ENCODE results near the gene CD9.

Gene CD9

GRCh38 chr12:6241495-6241894 is 41.3 kb downstream of the CD9 start:
- H2BK5ac ChIP-seq (ENCODE audit: low read length) = no peak overlapping the region
- WGBS, 2 donors (ENCODE audit: extremely low coverage in 2 of 2, insufficient read length in 2 of 2, insufficient replicate concordance in 1 of 2) = no CpG with 5 or more reads among the region's 7 CpGs
- no peak overlapping the region for H2BK12ac ChIP-seq (ENCODE audit: low read length)
- DNase-seq (ENCODE audit: low spot score) = no peak
- no peaks in the 10 kb centered on the region for H3K36me3 ChIP-seq (replicated peaks in 1 of 2; ENCODE audit: control insufficient read depth in 2 of 2, insufficient read depth in 2 of 2, low read length in 2 of 2)
- no peaks in the 10 kb centered on the region for H3K9me3 ChIP-seq (replicated peaks in 1 of 2; ENCODE audit: control insufficient read depth in 2 of 2, insufficient read depth in 1 of 2, low read depth in 1 of 2, low read length in 2 of 2)
- no peak overlapping the region for H2BK120ac ChIP-seq (ENCODE audit: low read depth, low read length)
- H3K27me3 ChIP-seq (ENCODE audit: control insufficient read depth in 3 of 3, insufficient read depth in 3 of 3, low read depth in 1 of 3, low read length in 3 of 3) = no peaks in the 10 kb centered on the region
- H3K4ac ChIP-seq (ENCODE audit: low read length) = no peak overlapping the region
- H2AK5ac ChIP-seq (ENCODE audit: low read depth, low read length) = no peak overlapping the region
- no peak overlapping the region for H3K9ac ChIP-seq (ENCODE audit: low read depth, low read length, poor library complexity)
- H2BK15ac ChIP-seq (ENCODE audit: low read length) = no peak overlapping the region
- no peak overlapping the region for H2AFZ ChIP-seq (ENCODE audit: low read length)
- no peak overlapping the region for H3K4me3 ChIP-seq (ENCODE audit: low read length in 2 of 2)
- H3K4me1 ChIP-seq (ENCODE audit: control insufficient read depth in 2 of 2, insufficient read depth in 1 of 2, low read depth in 1 of 2, low read length in 2 of 2) = no peaks in the 10 kb centered on the region
- no peak overlapping the region for H3K18ac ChIP-seq (ENCODE audit: low read length)
- H3K27ac ChIP-seq (replicated peaks; ENCODE audit: low read length) = no peak overlapping the region
- no peak overlapping the region for H4K91ac ChIP-seq (ENCODE audit: low read depth, low read length, poor library complexity)
- no peak overlapping the region for H3K14ac ChIP-seq (ENCODE audit: low read length)
- H3K4me2 ChIP-seq (ENCODE audit: insufficient read depth, low read length, poor library complexity, severe bottlenecking) = no peak overlapping the region
- H4K8ac ChIP-seq (ENCODE audit: low read depth, low read length) = no peak overlapping the region
- no peaks in the 10 kb centered on the region for H3K79me1 ChIP-seq (ENCODE audit: low read depth, low read length)
- H3K23ac ChIP-seq (ENCODE audit: low read depth, low read length, poor library complexity) = no peak overlapping the region

DNA sequence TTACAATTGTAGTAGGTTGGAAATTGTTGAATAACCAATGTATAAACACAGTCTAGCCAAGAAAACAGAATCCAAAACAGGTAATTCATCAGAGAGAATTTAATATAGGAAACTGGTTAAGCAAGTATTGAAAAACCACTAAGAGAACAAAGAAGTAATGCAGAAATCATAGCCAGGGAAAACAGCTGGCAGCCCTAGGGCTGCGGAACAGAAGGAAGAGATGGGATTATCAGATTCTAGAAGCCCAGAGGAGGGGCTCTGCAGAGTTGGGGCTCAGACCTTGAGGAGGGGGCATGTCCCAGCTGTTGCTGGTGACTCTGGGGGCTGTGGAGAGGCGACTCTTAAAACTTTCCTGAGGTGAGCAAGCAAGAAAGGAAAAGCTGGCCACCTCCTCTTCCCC is 49.4 kb downstream of the CD9 start:
- Histone ChIP-seq H3K79me1 (ENCODE audit: low read depth, low read length) (no peaks in the 10 kb centered on the region), H3K4ac (ENCODE audit: low read length) (no peak overlapping the region), H4K91ac (ENCODE audit: low read depth, low read length, poor library complexity) (no peak overlapping the region), H2AFZ (ENCODE audit: low read length) (no peak overlapping the region), H3K9me3 (replicated peaks in 1 of 2; ENCODE audit: control insufficient read depth in 2 of 2, insufficient read depth in 1 of 2, low read depth in 1 of 2, low read length in 2 of 2) (no peaks in the 10 kb centered on the region), H2BK5ac (ENCODE audit: low read length) (no peak overlapping the region), H3K4me2 (ENCODE audit: insufficient read depth, low read length, poor library complexity, severe bottlenecking) (no peak overlapping the region), H4K8ac (ENCODE audit: low read depth, low read length) (no peak overlapping the region), H2BK15ac (ENCODE audit: low read length) (no peak overlapping the region), H3K23ac (ENCODE audit: low read depth, low read length, poor library complexity) (no peak overlapping the region), H2BK12ac (ENCODE audit: low read length) (no peak overlapping the region), H2AK5ac (ENCODE audit: low read depth, low read length) (no peak overlapping the region), H2BK120ac (ENCODE audit: low read depth, low read length) (no peak overlapping the region), H3K27ac (replicated peaks; ENCODE audit: low read length) (no peak overlapping the region), H3K9ac (ENCODE audit: low read depth, low read length, poor library complexity) (no peak overlapping the region), H3K18ac (ENCODE audit: low read length) (no peak overlapping the region), H3K4me1 (ENCODE audit: control insufficient read depth in 2 of 2, insufficient read depth in 1 of 2, low read depth in 1 of 2, low read length in 2 of 2) (no peaks in the 10 kb centered on the region), H3K36me3 (replicated peaks in 1 of 2; ENCODE audit: control insufficient read depth in 2 of 2, insufficient read depth in 2 of 2, low read length in 2 of 2) (no peaks in the 10 kb centered on the region), H3K14ac (ENCODE audit: low read length) (no peak overlapping the region), H3K27me3 (ENCODE audit: control insufficient read depth in 3 of 3, insufficient read depth in 3 of 3, low read depth in 1 of 3, low read length in 3 of 3) (peaks cover 0 to 15% (median 0%) of the 10 kb centered on the region in 3 experiments), H3K4me3 (ENCODE audit: low read length in 2 of 2) (no peak overlapping the region)
- DNase-seq (ENCODE audit: low spot score) = no peak
- WGBS, 2 donors (ENCODE audit: extremely low coverage in 2 of 2, insufficient read length in 2 of 2, insufficient replicate concordance in 1 of 2) = no CpG with 5 or more reads among the region's 2 CpGs

- Histone ChIP-seq H2AFZ (ENCODE audit: low read length) (no peak overlapping the region), H3K27ac (replicated peaks; ENCODE audit: low read length) (no peak overlapping the region), H2BK12ac (ENCODE audit: low read length) (no peak overlapping the region), H4K8ac (ENCODE audit: low read depth, low read length) (no peak overlapping the region), H2AK5ac (ENCODE audit: low read depth, low read length) (no peak overlapping the region), H3K27me3 (ENCODE audit: control insufficient read depth in 3 of 3, insufficient read depth in 3 of 3, low read depth in 1 of 3, low read length in 3 of 3) (peaks cover 0 to 15% (median 0%) of the 10 kb centered on the region in 3 experiments), H3K4ac (ENCODE audit: low read length) (no peak overlapping the region), H2BK15ac (ENCODE audit: low read length) (no peak overlapping the region), H3K14ac (ENCODE audit: low read length) (no peak overlapping the region), H3K9me3 (replicated peaks in 1 of 2; ENCODE audit: control insufficient read depth in 2 of 2, insufficient read depth in 1 of 2, low read depth in 1 of 2, low read length in 2 of 2) (no peaks in the 10 kb centered on the region), H3K18ac (ENCODE audit: low read length) (no peak overlapping the region), H3K9ac (ENCODE audit: low read depth, low read length, poor library complexity) (no peak overlapping the region), H3K4me1 (ENCODE audit: control insufficient read depth in 2 of 2, insufficient read depth in 1 of 2, low read depth in 1 of 2, low read length in 2 of 2) (no peaks in the 10 kb centered on the region), H4K91ac (ENCODE audit: low read depth, low read length, poor library complexity) (no peak overlapping the region), H3K23ac (ENCODE audit: low read depth, low read length, poor library complexity) (no peak overlapping the region), H2BK5ac (ENCODE audit: low read length) (no peak overlapping the region), H3K79me1 (ENCODE audit: low read depth, low read length) (no peaks in the 10 kb centered on the region), H3K4me2 (ENCODE audit: insufficient read depth, low read length, poor library complexity, severe bottlenecking) (no peak overlapping the region), H3K36me3 (replicated peaks in 1 of 2; ENCODE audit: control insufficient read depth in 2 of 2, insufficient read depth in 2 of 2, low read length in 2 of 2) (no peaks in the 10 kb centered on the region), H2BK120ac (ENCODE audit: low read depth, low read length) (no peak overlapping the region), H3K4me3 (ENCODE audit: low read length in 2 of 2) (no peak overlapping the region)
- WGBS, 2 donors (ENCODE audit: extremely low coverage in 2 of 2, insufficient read length in 2 of 2, insufficient replicate concordance in 1 of 2) = no CpG with 5 or more reads among the region's 5 CpGs
- no peak for DNase-seq (ENCODE audit: low spot score)
These were observed 50.1 kb downstream of the CD9 start for GRCh38 chr12:6250343-6250742.

- Histone ChIP-seq H3K4me3 (ENCODE audit: low read length in 2 of 2) (no peak overlapping the region), H3K36me3 (replicated peaks in 1 of 2; ENCODE audit: control insufficient read depth in 2 of 2, insufficient read depth in 2 of 2, low read length in 2 of 2) (no peaks in the 10 kb centered on the region), H3K14ac (ENCODE audit: low read length) (no peak overlapping the region), H4K91ac (ENCODE audit: low read depth, low read length, poor library complexity) (no peak overlapping the region), H4K8ac (ENCODE audit: low read depth, low read length) (no peak overlapping the region), H2BK15ac (ENCODE audit: low read length) (no peak overlapping the region), H3K9me3 (replicated peaks in 1 of 2; ENCODE audit: control insufficient read depth in 2 of 2, insufficient read depth in 1 of 2, low read depth in 1 of 2, low read length in 2 of 2) (peaks cover 0 to under 1% of the 10 kb centered on the region in 2 donors), H2BK12ac (ENCODE audit: low read length) (no peak overlapping the region), H3K9ac (ENCODE audit: low read depth, low read length, poor library complexity) (no peak overlapping the region), H3K79me1 (ENCODE audit: low read depth, low read length) (no peaks in the 10 kb centered on the region), H3K4me2 (ENCODE audit: insufficient read depth, low read length, poor library complexity, severe bottlenecking) (no peak overlapping the region), H3K27ac (replicated peaks; ENCODE audit: low read length) (no peak overlapping the region), H2AFZ (ENCODE audit: low read length) (no peak overlapping the region), H3K18ac (ENCODE audit: low read length) (no peak overlapping the region), H3K23ac (ENCODE audit: low read depth, low read length, poor library complexity) (no peak overlapping the region), H3K4ac (ENCODE audit: low read length) (no peak overlapping the region), H2BK120ac (ENCODE audit: low read depth, low read length) (no peak overlapping the region), H3K4me1 (ENCODE audit: control insufficient read depth in 2 of 2, insufficient read depth in 1 of 2, low read depth in 1 of 2, low read length in 2 of 2) (no peaks in the 10 kb centered on the region), H3K27me3 (ENCODE audit: control insufficient read depth in 3 of 3, insufficient read depth in 3 of 3, low read depth in 1 of 3, low read length in 3 of 3) (peaks cover 0 to 15% (median 0%) of the 10 kb centered on the region in 3 experiments), H2AK5ac (ENCODE audit: low read depth, low read length) (no peak overlapping the region), H2BK5ac (ENCODE audit: low read length) (no peak overlapping the region)
- WGBS, 2 donors (ENCODE audit: extremely low coverage in 2 of 2, insufficient read length in 2 of 2, insufficient replicate concordance in 1 of 2) = no CpG with 5 or more reads among the region's 6 CpGs
- DNase-seq (ENCODE audit: low spot score) = no peak
These were observed 53.1 kb downstream of the CD9 start for GRCh38 chr12:6253278-6253677.

Measured in neuronal stem cell (in vitro differentiated cells).